ENCODE results near the gene HLA-DQB1. TPM values are rescaled to one million over a fixed set of nuclear protein-coding genes. Genes with fewer than 3 reads are reported as not detected.
"Not testable (repeated sequence)": the region's sequence is repeated elsewhere in the genome, so short reads cannot be mapped to it uniquely, and the experiment has no call there.

The HLA-DQB1 gene
- total RNA-seq, 1 experiment from 2014 or later: not detected

DNA sequence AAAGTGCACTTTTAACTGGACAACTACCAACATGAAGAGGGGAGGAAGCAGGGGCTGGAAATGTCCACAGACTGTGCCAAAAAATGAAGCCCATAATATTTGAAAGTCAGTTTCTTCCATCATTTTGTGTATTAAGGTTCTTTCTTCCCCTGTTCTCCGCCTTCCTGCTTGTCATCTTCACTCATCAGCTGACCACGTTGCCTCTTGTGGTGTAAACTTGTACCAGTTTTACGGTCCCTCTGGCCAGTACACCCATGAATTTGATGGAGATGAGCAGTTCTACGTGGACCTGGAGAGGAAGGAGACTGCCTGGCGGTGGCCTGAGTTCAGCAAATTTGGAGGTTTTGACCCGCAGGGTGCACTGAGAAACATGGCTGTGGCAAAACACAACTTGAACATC is 25.3 kb downstream of the HLA-DQB1 start:
- Histone ChIP-seq H3K36me3 (no peaks in the 10 kb centered on the region), H3K4me3 (no peak overlapping the region), H3K9me3 (no peaks in the 10 kb centered on the region), H3K27me3 (no peaks in the 10 kb centered on the region)
- no peak for DNase-seq

DNA sequence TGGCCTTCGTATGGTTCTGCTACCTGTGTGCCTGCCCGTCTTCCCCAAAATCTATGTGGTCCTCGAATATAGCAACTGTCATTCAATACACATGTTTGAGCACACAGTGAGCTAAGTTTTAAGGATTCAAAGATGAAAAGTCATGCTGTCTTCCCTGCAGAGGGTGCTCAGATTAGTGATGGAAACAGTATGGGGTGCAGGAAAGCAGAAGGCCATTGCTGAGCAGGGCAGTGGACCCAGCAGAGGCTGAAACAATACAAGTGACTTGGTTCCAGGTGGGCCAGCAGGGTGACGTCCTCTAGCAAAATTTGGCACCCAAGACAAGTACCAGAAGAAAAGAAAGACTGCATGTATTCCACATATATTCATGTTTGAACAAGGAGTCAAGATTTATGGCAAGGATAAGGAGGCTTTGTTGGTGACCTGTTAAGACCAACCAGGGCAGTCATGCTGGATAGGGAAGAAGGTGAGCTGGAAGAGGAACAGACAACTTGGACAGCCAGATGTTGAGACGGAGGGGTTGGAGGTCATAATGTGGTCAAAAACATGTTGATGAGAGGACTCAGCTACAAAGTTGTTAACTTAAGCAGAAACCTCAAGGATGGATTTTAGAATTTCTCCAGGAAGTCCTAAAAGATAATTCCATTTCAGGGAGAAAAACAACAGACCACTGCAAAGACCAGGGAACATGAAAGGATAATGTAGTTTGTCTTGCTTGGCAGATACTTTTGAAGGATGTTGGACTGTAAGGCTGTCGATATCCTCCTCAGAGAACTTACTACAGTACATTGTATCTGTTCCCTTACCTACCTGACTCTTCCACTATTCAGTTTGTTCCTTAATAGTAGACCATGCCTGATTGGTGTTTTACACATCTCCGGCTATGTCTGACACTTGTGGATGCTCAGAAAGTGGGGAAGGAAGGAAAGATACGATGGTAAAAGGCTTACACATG is 26.7 kb downstream of the HLA-DQB1 start:
- no peak overlapping the region for H3K4me3 ChIP-seq
- no peak for DNase-seq
- no peaks in the 10 kb centered on the region for H3K9me3 ChIP-seq
- H3K27me3 ChIP-seq: no peaks in the 10 kb centered on the region
- no peaks in the 10 kb centered on the region for H3K36me3 ChIP-seq

DNA sequence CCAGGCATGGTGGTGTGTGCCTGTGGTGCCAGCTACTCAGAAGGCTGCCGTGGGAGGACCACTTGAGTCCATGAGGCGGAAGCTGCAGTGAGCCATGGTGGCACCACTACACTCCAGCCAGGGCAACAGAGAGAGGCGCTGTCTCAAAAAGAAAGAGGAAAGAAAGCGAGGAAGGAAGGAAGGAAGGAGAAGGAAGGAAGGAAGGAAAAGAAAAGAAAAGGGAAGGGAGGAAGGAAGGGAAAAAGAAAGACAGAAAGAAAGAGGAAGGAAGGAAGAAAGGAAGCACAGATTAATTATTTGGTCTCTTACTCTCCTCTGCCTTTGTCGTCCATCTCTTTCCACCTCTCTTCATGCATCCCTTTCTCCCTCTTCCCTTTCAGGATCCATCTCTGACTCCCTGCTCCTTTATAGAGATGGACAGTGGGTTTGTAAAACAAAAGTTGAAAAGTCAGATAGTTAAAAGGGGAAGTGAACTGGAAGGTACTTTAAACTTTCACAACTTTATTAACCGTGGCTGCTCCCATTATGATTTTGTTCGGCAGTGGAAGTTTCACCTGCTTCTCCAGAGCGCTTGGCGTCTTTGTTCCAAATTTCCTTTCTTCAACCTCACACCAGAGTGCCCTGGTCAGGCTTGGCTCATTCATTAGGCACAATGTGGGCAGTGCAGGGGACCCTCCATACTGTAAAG is 27.8 kb downstream of the HLA-DQB1 start:
- Histone ChIP-seq H3K4me3 (no peak overlapping the region), H3K9me3 (no peaks in the 10 kb centered on the region), H3K27me3 (no peaks in the 10 kb centered on the region), H3K36me3 (no peaks in the 10 kb centered on the region)
- no peak for DNase-seq

DNA sequence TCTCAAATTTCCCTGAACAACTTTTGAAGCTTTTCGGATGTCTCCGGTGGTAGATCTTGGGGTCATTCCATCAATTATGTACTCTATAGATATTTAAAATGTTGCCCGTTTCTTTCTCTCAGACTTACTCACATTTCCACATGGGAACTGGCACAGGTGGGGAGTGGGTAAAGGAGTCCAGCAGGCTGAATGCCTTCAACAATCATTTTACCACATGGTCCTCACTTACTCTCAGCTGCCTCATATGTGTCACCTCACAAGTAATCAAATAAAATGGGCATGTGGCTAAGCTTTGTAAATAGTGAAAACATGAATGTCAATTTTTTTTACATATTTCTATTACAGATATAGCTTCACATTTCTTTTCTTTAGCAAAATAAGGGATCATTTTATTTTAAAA is 28.6 kb downstream of the HLA-DQB1 start:
- Histone ChIP-seq H3K27me3 (no peaks in the 10 kb centered on the region), H3K4me3 (no peak overlapping the region), H3K36me3 (no peaks in the 10 kb centered on the region), H3K9me3 (no peaks in the 10 kb centered on the region)
- no peak for DNase-seq

DNA sequence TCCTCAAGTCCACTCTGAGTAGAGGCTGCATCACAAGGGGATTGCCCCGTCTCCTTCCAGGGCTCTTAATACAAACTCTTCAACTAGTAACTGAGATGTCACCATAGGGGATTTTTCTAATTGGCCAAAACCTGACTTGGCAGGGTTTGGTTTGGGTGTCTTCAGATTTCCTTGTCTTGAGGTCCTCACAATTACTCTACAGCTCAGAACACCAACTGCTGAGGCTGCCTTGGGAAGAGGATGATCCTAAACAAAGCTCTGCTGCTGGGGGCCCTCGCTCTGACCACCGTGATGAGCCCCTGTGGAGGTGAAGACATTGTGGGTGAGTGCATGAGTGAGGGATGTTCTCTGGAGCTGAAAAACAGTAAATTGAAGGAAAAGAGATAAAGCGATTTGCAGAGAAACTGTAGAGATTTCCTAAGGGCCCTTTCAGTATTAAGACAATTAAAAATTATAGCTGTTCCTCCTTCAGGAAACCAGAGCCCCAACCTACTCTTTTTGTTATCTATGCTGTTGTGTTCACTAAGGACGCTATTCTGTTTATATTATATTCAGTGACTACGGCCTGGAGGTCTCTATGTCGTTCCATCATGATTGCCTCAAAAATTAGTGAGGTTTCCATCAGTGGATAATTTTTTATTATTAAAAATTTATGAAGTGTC is 29.1 kb downstream of the HLA-DQB1 start, which contains the start of gene HLA-DQA1:
HLA-DQA1 (plus strand) TSS at position 188 of the 662 bp plus-strand sequence; CDS start at position 241, 53 bp downstream.
- DNase-seq: no peak
- Histone ChIP-seq H3K27me3 (no peaks in the 10 kb centered on the region), H3K4me3 (no peak within 1 kb of the TSS), H3K9me3 (no peaks in the 10 kb centered on the region), H3K36me3 (no peaks in the 10 kb centered on the region)

DNA sequence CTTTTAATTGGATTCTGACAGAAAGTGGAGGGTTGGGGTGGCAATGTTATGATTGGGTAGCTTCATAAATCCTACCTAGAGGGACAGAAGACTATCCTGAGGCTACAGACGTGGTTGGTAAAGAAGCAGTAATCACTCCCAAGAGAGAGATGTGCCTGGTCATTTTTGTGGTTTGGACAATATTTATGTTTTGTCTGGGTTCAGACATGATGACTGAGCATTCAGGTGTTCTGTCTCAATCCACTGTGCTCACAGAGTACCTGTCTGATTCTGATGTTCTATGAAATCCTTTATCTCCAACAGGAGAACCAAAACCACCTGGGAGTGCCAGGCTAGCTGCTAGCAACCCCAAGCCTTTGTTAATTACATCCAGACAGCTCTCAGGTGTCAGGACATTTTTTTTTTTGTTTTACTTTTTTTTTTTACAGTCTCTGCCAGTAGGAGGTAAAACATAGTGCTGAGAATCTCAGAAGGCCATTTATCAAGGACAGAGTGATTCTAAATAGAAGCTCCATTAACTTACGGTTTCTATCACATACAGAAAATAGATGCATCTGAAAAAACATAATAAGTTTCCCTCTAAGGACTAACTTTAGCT is 30.8 kb downstream of the HLA-DQB1 start:
- Histone ChIP-seq H3K36me3 (no peaks in the 10 kb centered on the region), H3K27me3 (no peaks in the 10 kb centered on the region), H3K9me3 (no peaks in the 10 kb centered on the region), H3K4me3 (no peak overlapping the region)
- no peak for DNase-seq

DNA sequence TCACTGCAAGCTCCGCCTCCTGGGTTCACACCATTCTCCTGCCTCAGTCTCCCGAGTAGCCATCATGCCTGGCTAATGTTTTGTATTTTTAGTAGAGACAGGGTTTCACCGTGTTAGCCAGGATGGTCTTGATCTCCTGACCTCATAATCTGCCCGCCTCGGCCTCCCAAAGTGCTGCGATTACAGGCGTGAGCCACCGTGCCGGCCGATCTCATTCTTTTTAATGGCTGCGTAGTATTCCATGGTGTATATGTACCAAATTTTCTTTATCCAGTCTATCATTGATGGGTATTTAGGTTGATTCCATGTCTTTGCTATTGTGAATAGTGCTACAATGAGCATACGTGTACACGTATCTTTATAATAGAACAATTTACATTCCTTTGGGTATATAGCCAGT is 36.7 kb downstream of the HLA-DQB1 start:
- H3K9me3 ChIP-seq, H3K36me3 ChIP-seq, H3K4me3 ChIP-seq, DNase-seq, H3K27me3 ChIP-seq: not testable (repeated sequence)

DNA sequence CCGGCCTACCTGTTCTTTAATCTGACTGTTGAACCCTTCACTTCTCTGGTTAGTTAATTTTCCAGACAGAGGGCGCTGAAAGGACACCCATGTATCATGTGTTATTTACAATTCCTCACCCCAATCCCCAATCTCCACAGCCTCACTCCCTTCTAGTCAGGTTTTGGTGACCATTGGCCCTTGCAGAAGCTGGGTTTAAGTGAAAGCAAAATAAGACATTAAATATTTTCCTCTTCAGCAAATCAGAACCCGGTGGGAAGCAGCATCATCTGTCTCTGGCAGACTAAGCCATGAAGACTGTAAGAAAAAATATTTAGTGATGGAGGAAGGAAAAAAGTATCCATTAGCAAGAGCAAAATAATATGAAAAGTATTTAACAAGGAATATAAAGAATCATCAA is 38.6 kb downstream of the HLA-DQB1 start:
- Histone ChIP-seq H3K4me3 (no peak overlapping the region), H3K36me3 (no peaks in the 10 kb centered on the region), H3K9me3 (no peaks in the 10 kb centered on the region), H3K27me3 (no peaks in the 10 kb centered on the region)
- DNase-seq: no peak

DNA sequence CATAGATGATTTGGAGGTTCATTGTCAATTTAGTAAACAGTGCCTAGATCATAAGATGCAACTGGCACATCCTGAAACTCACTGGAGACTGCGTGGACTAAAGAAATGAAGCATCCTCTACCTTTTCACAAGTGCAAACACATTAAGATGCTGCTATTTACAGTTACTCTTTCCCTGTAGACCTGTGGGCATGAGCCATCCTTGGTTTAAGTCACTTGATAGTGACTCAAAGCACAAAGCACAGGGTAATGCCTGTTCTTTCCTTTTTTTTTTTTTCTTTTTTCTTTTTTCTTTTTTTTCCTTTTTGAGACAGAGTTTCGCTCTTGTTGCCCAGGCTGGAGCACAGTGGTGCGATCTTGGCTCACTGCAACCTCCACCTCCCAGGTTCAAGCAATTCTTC is 39.2 kb downstream of the HLA-DQB1 start:
- H3K4me3 ChIP-seq: no peak overlapping the region
- no peaks in the 10 kb centered on the region for H3K27me3 ChIP-seq
- no peaks in the 10 kb centered on the region for H3K9me3 ChIP-seq
- H3K36me3 ChIP-seq: no peaks in the 10 kb centered on the region
- DNase-seq: no peak

DNA sequence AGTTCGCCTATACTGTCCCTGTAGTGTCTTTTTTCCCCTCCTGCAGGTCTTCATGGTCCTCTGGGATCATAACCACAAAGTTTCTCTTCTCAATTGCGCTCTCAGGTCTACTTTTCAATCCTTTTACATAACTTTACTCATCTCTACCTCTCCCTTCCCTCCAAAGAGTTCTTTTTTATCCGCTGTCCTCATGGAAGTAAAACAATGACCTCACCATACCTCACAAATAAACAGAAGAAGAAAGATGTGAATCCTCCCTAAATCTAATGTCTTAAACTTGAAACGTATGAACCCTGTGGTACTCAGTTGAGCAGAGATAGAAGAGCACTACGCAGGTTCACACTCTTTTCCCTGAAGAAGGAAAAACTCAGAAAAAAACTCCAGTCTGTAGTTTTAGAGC is 41.3 kb downstream of the HLA-DQB1 start:
- H3K36me3 ChIP-seq: no peaks in the 10 kb centered on the region
- DNase-seq: no peak
- H3K9me3 ChIP-seq: no peaks in the 10 kb centered on the region
- H3K4me3 ChIP-seq: no peak overlapping the region
- no peaks in the 10 kb centered on the region for H3K27me3 ChIP-seq

DNA sequence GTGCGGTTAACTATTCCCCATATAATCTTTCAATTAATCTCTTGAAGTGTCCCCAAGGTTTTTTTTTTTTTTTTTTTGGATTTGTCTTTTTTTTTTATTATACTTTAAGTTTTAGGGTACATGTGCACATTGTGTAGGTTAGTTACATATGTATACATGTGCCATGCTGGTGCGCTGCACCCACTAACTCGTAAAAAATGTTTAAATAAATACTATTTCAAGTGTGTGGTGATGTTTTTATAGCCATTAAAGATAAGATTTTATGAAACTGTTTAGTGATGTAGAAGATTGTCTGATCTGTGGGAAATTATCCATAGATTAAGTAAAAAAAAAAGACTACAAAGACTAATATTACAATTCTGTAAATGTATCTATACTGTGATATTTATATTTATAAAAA is 41.9 kb downstream of the HLA-DQB1 start:
- Histone ChIP-seq H3K27me3 (no peaks in the 10 kb centered on the region), H3K9me3 (no peaks in the 10 kb centered on the region), H3K36me3 (no peaks in the 10 kb centered on the region), H3K4me3 (no peak overlapping the region)
- DNase-seq: no peak

DNA sequence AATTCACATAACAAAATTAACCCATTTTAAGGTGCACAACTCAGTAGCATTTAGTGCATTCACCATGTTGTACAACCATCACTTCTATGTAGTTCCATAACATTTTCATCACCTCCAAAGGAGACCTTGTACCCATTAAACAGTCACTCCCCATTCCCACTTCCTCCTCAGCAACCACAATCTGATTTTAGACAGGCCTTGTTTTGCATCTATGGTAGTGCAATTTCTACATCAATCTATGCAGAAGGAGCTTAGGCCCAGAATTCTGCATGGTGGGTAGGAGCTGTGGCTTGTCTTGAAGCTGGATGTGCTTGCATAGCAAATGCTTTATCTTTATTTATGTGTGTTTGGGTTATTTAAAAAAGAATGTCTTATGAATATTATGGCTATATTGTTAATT is 42.8 kb downstream of the HLA-DQB1 start:
- Histone ChIP-seq H3K36me3 (no peaks in the 10 kb centered on the region), H3K4me3 (no peak overlapping the region), H3K27me3 (no peaks in the 10 kb centered on the region), H3K9me3 (no peaks in the 10 kb centered on the region)
- no peak for DNase-seq

DNA sequence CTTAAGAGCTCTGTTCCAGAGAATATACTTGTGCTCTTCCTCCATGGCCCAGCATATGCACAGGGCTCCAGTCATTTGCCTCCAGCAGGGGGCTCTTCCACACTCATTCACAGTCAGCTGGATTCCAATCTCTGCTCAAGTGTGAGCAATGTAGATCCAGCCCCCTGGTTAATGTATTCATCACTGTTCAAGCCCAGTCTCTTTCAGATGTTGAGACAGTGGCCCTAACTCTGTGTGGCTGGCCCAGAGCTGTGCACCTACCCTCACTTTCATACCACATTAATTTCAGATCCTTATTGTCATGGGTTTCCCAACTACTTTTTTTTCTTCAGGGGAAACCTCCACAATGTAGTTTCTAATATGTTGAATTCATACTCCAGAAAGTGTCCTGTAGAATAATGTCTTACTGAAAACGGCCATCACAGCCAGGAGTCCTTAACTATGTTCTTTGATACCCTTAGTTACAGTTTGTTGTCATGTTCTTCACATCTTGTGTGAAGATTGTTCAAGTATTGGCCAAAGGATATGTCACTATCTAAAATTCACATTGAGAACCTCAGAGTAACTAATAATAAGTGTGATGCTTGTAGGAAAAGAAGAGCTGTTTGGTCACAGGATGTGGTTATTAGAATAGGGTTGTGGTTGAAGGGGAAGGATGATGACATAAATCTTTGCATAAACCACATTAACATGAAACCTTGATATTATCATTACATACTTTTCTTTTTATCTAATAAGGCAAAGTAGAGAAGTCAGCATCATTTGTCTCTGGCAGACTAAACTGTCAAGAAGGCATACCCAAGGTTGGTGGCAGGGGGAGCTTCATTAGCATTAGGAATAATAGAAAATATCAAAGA is 43.7 kb downstream of the HLA-DQB1 start:
- no peaks in the 10 kb centered on the region for H3K36me3 ChIP-seq
- DNase-seq: no peak
- H3K9me3 ChIP-seq: no peaks in the 10 kb centered on the region
- no peaks in the 10 kb centered on the region for H3K27me3 ChIP-seq
- H3K4me3 ChIP-seq: no peak overlapping the region

DNA sequence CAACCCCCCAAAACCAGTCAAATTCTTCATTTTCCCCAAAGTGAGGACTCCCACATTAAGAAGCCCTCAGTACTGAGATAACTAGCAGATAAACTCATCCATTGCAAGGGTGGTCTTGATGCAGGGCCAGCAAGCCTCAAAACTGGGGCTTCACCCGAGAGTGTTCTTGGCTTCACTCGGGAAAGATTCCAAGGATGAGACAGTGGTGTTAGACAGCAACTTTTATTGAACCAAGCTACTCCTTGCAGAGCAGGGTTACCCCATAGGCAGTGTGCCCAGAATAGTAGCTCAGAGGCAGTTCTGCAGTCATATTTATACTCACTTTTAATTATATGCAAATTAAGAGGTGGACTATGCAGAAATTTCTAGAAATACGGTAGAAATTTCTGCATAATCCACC is 45.1 kb downstream of the HLA-DQB1 start:
- no peak overlapping the region for H3K4me3 ChIP-seq
- DNase-seq: no peak
- no peaks in the 10 kb centered on the region for H3K36me3 ChIP-seq
- no peaks in the 10 kb centered on the region for H3K9me3 ChIP-seq
- H3K27me3 ChIP-seq: no peaks in the 10 kb centered on the region

DNA sequence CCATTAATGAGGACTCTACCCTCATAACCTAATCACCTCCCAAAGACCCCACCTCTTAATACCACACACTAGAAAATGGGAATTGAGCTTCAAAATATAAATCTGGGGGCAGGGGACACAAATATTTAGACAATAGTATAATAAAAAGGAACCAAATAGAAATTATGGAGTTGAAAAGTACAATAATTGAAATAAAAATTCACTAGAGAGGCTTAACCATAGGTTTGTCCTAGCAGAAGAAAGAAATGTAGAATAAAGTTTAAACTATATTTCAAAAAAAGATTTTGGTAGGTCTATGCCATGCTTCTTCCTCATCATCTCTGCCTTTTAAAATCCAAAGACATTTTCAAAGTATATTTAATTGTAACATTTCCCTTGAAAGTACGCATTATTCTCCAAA is 48.7 kb downstream of the HLA-DQB1 start:
- H3K9me3 ChIP-seq: no peaks in the 10 kb centered on the region
- H3K4me3 ChIP-seq: no peak overlapping the region
- DNase-seq: no peak
- no peaks in the 10 kb centered on the region for H3K36me3 ChIP-seq
- no peaks in the 10 kb centered on the region for H3K27me3 ChIP-seq

DNA sequence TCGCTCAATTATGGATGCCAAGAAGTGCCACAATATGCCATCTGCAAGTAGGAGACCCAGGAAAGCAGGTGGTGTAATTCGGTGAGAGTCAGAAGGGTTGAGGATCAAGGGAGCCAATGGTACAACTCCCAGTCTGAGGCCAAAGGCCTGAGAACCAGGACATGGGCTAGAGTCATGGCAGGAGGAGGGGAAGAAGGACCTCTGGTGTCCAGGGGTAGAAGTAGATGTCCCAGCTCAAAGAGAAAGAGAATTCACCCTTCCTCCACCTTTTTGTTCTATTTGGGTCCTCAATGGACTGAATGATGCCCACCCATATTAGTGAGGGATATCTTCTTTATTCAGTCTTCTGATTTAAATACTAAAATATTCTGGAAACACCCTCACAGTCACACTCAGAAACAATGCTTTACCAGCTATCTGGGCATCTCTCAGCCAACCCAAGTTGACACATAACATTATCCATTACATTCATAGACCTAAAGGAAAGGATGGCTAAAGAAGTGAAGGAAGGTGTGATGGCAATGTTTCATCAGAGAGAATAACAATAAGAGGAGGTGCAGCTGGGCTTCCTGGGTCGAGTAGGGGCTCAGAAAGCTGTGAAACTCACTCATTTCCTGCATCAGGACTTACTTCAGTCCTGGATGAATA is 50.4 kb downstream of the HLA-DQB1 start:
- no peaks in the 10 kb centered on the region for H3K36me3 ChIP-seq
- H3K27me3 ChIP-seq: no peaks in the 10 kb centered on the region
- H3K9me3 ChIP-seq: no peaks in the 10 kb centered on the region
- H3K4me3 ChIP-seq: no peak overlapping the region
- DNase-seq: no peak
